ENCODE measurements around the gene DEPDC5. TPM values are rescaled to one million over a fixed set of nuclear protein-coding genes. Genes with fewer than 3 reads are reported as not detected.

DEPDC5 gene
- total RNA-seq, 1 donor from 2014 or later, result 33.0 TPM

DNA sequence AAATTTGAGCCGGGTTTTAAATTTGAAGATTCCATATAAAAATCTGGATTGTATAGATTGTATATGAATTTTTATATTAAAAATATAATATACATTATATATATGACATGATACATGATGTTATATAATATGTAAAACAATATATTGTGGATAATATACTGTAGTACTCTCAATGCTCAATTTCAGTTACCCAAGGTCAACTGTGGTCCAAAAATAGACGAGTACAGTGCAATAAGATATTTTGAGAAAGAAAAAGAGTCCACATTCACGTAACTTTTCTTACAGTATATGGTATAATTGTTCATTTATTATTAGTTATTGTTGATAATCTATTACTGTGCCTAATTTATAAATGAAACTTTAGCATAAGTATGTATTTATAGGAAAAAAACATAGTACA, 96.3 kb downstream of the DEPDC5 start:
- Mint-ChIP-seq H3K9me3 (ENCODE audit: low read depth) (no peaks in the 10 kb centered on the region), H3K36me3 (ENCODE audit: insufficient read depth) (peaks cover 19% of the 10 kb centered on the region), H3K4me3 (ENCODE audit: low read depth) (no peak overlapping the region)

GRCh38 chr22:31852691-31853421, 99.0 kb downstream of the DEPDC5 start:
- no peak for TF ChIP-seq CTCF (IDR thresholded peaks at IDR 0.05; ENCODE audit: unreplicated experiment)
- H3K9me3 Mint-ChIP-seq (ENCODE audit: low read depth), result no peaks in the 10 kb centered on the region
- H3K27ac Mint-ChIP-seq, result no peak overlapping the region
- no peaks in the 10 kb centered on the region for H3K27me3 Mint-ChIP-seq
- peaks cover 6% of the 10 kb centered on the region for H3K4me1 Mint-ChIP-seq (ENCODE audit: low read depth)
- peaks cover 9% of the 10 kb centered on the region for H3K36me3 Mint-ChIP-seq (ENCODE audit: insufficient read depth)
- H3K4me3 Mint-ChIP-seq (ENCODE audit: low read depth), result no peak overlapping the region
- DNase-seq (ENCODE audit: low spot score, unreplicated experiment), result no peak

More for the DNA sequence above, 96.3 kb downstream of the DEPDC5 start:
- H3K4me1 Mint-ChIP-seq (ENCODE audit: low read depth), result no peaks in the 10 kb centered on the region
- H3K27me3 Mint-ChIP-seq, result no peaks in the 10 kb centered on the region
- H3K27ac Mint-ChIP-seq, result no peak overlapping the region
- no peak for DNase-seq (ENCODE audit: low spot score, unreplicated experiment)
- TF ChIP-seq CTCF (IDR thresholded peaks at IDR 0.05; ENCODE audit: unreplicated experiment), result no peak

- H3K4me3 Mint-ChIP-seq (ENCODE audit: low read depth), result no peak overlapping the region
- no peak for TF ChIP-seq CTCF (IDR thresholded peaks at IDR 0.05; ENCODE audit: unreplicated experiment)
- no peaks in the 10 kb centered on the region for H3K9me3 Mint-ChIP-seq (ENCODE audit: low read depth)
- H3K36me3 Mint-ChIP-seq (ENCODE audit: insufficient read depth), result peaks cover 6% of the 10 kb centered on the region
- no peak for DNase-seq (ENCODE audit: low spot score, unreplicated experiment)
- H3K27ac Mint-ChIP-seq, result no peak overlapping the region
- H3K4me1 Mint-ChIP-seq (ENCODE audit: low read depth), result peaks cover 6% of the 10 kb centered on the region
- no peaks in the 10 kb centered on the region for H3K27me3 Mint-ChIP-seq
These were observed 100.1 kb downstream of the DEPDC5 start for GRCh38 chr22:31853736-31854495.

DNA sequence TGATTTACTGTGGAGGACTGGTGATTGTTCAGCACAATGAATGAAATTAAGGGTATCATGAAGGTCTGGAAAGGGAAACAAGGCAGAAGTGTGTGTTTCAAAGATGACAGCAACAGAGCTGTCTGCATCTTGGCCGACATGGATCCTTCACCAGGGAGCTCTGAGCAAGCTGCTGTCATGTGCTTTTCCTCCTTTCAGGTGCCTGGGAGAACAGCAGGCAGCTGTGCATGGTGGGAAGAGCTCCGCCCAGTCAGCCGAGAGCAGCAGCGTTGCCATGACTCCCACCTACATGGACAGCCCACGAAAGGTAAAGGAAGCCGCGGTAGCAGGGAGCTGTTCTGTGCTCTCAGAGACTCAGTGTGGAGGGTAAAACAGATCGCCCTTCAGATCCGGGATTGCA, 103.4 kb downstream of the DEPDC5 start:
- DNase-seq (ENCODE audit: low spot score, unreplicated experiment), result peak; percentile 29
- Mint-ChIP-seq H3K27ac (peak overlapping the region; percentile 60), H3K27me3 (no peaks in the 10 kb centered on the region), H3K4me3 (ENCODE audit: low read depth) (no peak overlapping the region), H3K36me3 (ENCODE audit: insufficient read depth) (peaks cover 2% of the 10 kb centered on the region), H3K4me1 (ENCODE audit: low read depth) (peaks cover 6% of the 10 kb centered on the region), H3K9me3 (ENCODE audit: low read depth) (no peaks in the 10 kb centered on the region)
- no peak for TF ChIP-seq CTCF (IDR thresholded peaks at IDR 0.05; ENCODE audit: unreplicated experiment)

DNA sequence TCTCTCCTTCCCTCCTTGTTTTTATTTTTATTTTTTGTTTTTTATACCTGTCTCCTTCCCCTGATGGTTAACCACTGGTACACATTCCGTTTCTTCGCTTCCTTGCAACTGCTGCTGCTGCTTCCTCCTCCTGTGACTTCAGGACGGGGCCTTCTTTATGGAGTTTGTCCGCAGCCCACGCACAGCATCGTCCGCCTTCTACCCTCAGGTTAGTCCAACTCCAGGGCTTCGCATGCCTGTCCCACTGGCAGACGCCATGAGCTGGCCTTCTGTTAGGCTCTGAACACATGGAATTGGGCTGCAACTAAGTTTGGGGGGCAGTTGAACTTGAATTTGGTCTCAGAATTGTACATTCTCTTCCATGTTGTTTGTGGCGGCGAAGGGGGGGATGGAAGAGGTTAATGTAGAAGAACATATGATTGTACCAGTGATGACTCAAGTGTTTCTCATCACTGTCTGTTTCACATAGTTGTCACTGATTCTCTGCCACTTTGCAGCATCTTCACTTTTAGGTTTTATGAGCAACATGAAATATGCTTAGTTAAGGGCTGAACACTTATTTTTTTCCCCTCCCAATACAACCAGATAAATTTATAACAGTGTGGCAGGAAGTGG, 107.5 kb downstream of the DEPDC5 start:
- Mint-ChIP-seq H3K27me3 (no peaks in the 10 kb centered on the region), H3K36me3 (ENCODE audit: insufficient read depth) (peaks cover 4% of the 10 kb centered on the region), H3K4me3 (ENCODE audit: low read depth) (no peak overlapping the region), H3K9me3 (ENCODE audit: low read depth) (no peaks in the 10 kb centered on the region), H3K27ac (no peak overlapping the region), H3K4me1 (ENCODE audit: low read depth) (peaks cover 6% of the 10 kb centered on the region)
- TF ChIP-seq CTCF (IDR thresholded peaks at IDR 0.05; ENCODE audit: unreplicated experiment), result no peak
- no peak for DNase-seq (ENCODE audit: low spot score, unreplicated experiment)
